ENCODE measurements around the gene FAM111B. TPM values are rescaled to one million over a fixed set of nuclear protein-coding genes. Genes with fewer than 3 reads are reported as not detected.
"Not testable (repeated sequence)": the region's sequence is repeated elsewhere in the genome, so short reads cannot be mapped to it uniquely, and the experiment has no call there.

Gene FAM111B
- total RNA-seq, 1 donor from 2014 or later, result 1.1 TPM

- Histone ChIP-seq H3K36me3 (peaks cover 67% of the 10 kb centered on the region), H3K4me3 (no peak overlapping the region), H3K9me3 (peaks cover 8% of the 10 kb centered on the region), H3K27me3 (ENCODE audit: low read depth) (no peaks in the 10 kb centered on the region), H3K27ac (no peak overlapping the region), H3K4me1 (no peaks in the 10 kb centered on the region)
- intact Hi-C loops (cut with DNase I), result no loop called here
- DNase-seq, result peak; percentile 89
- peak; percentile 99 for TF ChIP-seq CTCF (IDR thresholded peaks at IDR 0.05)
- peak; percentile 96 to 98 for ATAC-seq
These were observed 28.8 kb downstream of the FAM111B start for GRCh38 chr11:59135648-59136461.

DNA sequence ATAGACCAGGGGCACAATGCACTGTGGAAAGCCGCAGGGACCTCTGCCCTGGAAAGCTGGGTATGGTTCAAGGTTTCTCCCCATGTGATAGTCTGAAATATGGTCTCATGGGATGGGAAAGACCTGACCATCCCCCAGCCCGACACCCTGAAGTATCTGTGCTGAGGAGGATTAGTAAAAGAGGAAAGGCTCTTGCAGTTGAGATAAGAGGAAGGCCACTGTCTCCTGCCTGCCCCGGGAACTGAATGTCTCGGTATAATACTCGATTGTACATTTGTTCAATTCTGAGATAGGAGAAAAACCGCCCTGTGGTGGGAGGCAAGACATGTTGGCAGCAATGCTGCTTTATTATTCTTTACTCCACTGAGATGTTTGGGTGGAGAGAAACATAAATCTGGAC is 29.5 kb downstream of the FAM111B start:
- H3K27ac ChIP-seq; DNase-seq; ATAC-seq; H3K4me3 ChIP-seq; H3K9me3 ChIP-seq; H3K4me1 ChIP-seq; H3K27me3 ChIP-seq (ENCODE audit: low read depth); intact Hi-C loops (cut with DNase I): not testable (repeated sequence)
- peaks cover 64% of the 10 kb centered on the region for H3K36me3 ChIP-seq

- Histone ChIP-seq H3K4me3 (no peak overlapping the region), H3K27me3 (ENCODE audit: low read depth) (no peaks in the 10 kb centered on the region), H3K4me1 (peaks cover 7% of the 10 kb centered on the region), H3K36me3 (peaks cover 58% of the 10 kb centered on the region), H3K27ac (no peak overlapping the region), H3K9me3 (no peaks in the 10 kb centered on the region)
- ATAC-seq, result no peak
- intact Hi-C loops (cut with DNase I), result no loop called here
- TF ChIP-seq CTCF (IDR thresholded peaks at IDR 0.05), result no peak
- DNase-seq, result no peak
These were observed 30.2 kb downstream of the FAM111B start for GRCh38 chr11:59137190-59137589.

- peaks cover 45% of the 10 kb centered on the region for H3K36me3 ChIP-seq
- ATAC-seq, result no peak
- intact Hi-C loops (cut with DNase I), result no loop called here
These were observed 31.6 kb downstream of the FAM111B start for GRCh38 chr11:59138643-59139042.

GRCh38 chr11:59141191-59141590 is 34.2 kb downstream of the FAM111B start:
- Histone ChIP-seq H3K27me3 (ENCODE audit: low read depth) (no peaks in the 10 kb centered on the region), H3K36me3 (peaks cover 24% of the 10 kb centered on the region), H3K4me1 (peaks cover 35% of the 10 kb centered on the region), H3K27ac (no peak overlapping the region), H3K9me3 (no peaks in the 10 kb centered on the region), H3K4me3 (no peak overlapping the region)
- no peak for ATAC-seq
- intact Hi-C loops (cut with DNase I), result no loop called here
- no peak for DNase-seq
- TF ChIP-seq CTCF (IDR thresholded peaks at IDR 0.05), result no peak

More at GRCh38 chr11:59138643-59139042, 31.6 kb downstream of the FAM111B start:
- peaks cover 11% of the 10 kb centered on the region for H3K4me1 ChIP-seq
- H3K27ac ChIP-seq, result no peak overlapping the region
- no peaks in the 10 kb centered on the region for H3K27me3 ChIP-seq (ENCODE audit: low read depth)
- no peak for TF ChIP-seq CTCF (IDR thresholded peaks at IDR 0.05)
- H3K4me3 ChIP-seq, result no peak overlapping the region
- no peak for DNase-seq
- no peaks in the 10 kb centered on the region for H3K9me3 ChIP-seq

GRCh38 chr11:59141673-59142460 is 34.8 kb downstream of the FAM111B start:
- H3K4me3 ChIP-seq, result peak overlapping the region; percentile 81
- TF ChIP-seq CTCF (IDR thresholded peaks at IDR 0.05), result no peak
- peaks cover 35% of the 10 kb centered on the region for H3K4me1 ChIP-seq
- DNase-seq, result no peak
- intact Hi-C loops (cut with DNase I), result no loop called here
- H3K9me3 ChIP-seq, result no peaks in the 10 kb centered on the region
- H3K27me3 ChIP-seq (ENCODE audit: low read depth), result no peaks in the 10 kb centered on the region
- peaks cover 25% of the 10 kb centered on the region for H3K36me3 ChIP-seq
- no peak for ATAC-seq
- peak overlapping the region; percentile 96 for H3K27ac ChIP-seq
